ENCODE data around the gene FAM120B. TPM values are rescaled to one million over a fixed set of nuclear protein-coding genes. Genes with fewer than 3 reads are reported as not detected.

FAM120B gene
- total RNA-seq, 1 experiment from 2014 or later: 16.7 TPM

- Histone ChIP-seq H3K79me2 (ENCODE audit: insufficient read depth, low read length) (no peaks in the 10 kb centered on the region), H3K23ac (ENCODE audit: insufficient read length, low read depth, low read length) (no peak overlapping the region), H3K27me3 (ENCODE audit: insufficient read depth, low read length) (no peaks in the 10 kb centered on the region), H3K14ac (ENCODE audit: insufficient read depth, low read length) (no peak overlapping the region), H3K9ac (ENCODE audit: extremely low read depth, insufficient read length, low read length) (no peak overlapping the region), H2BK20ac (ENCODE audit: low read depth, low read length, poor library complexity, severe bottlenecking) (no peak overlapping the region), H4K91ac (ENCODE audit: insufficient read length, low read depth, low read length) (no peak overlapping the region), H3K79me1 (ENCODE audit: insufficient read depth, low read depth, low read length, poor library complexity, severe bottlenecking) (no peaks in the 10 kb centered on the region), H3K23me2 (ENCODE audit: insufficient read length, low read depth, low read length, poor library complexity, severe bottlenecking) (no peaks in the 10 kb centered on the region), H2BK12ac (ENCODE audit: insufficient read length, low read depth, low read length) (no peak overlapping the region), H3K4me2 (ENCODE audit: insufficient read depth, insufficient read length, low read length) (no peak overlapping the region), H2AFZ (ENCODE audit: low read length) (no peak overlapping the region), H4K20me1 (ENCODE audit: control insufficient read depth, insufficient read depth, insufficient read length) (no peaks in the 10 kb centered on the region), H3K27ac (ENCODE audit: insufficient read length, low read depth, low read length) (no peak overlapping the region), H3K9me3 (ENCODE audit: control insufficient read depth, low read depth, low read length) (no peaks in the 10 kb centered on the region), H3K4me1 (ENCODE audit: insufficient read depth, low read length) (no peaks in the 10 kb centered on the region), H3K56ac (ENCODE audit: insufficient read length, low read depth, low read length) (no peak overlapping the region), H3K4ac (ENCODE audit: low read depth, low read length) (no peak overlapping the region), H2BK120ac (ENCODE audit: low read depth, low read length, poor library complexity, severe bottlenecking) (no peak overlapping the region), H4K8ac (replicated peaks; ENCODE audit: insufficient read length, low read depth, low read length) (no peak overlapping the region), H4K5ac (ENCODE audit: insufficient read length, low read depth, low read length) (no peak overlapping the region), H2AK5ac (ENCODE audit: insufficient read length, low read length) (no peak overlapping the region), H3T11ph (ENCODE audit: low read length) (no peak overlapping the region), H2BK15ac (ENCODE audit: low read depth, low read length) (no peak overlapping the region), H3K18ac (ENCODE audit: insufficient read length, low read depth, low read length) (no peak overlapping the region), H2BK5ac (ENCODE audit: insufficient read length, low read length) (no peak overlapping the region)
- TF ChIP-seq CTCF (conservative IDR thresholded peaks at IDR 0.05): no peak
- no CpG with 5 or more reads among the region's 7 CpGs for WGBS (ENCODE audit: extremely low coverage, insufficient read length, low lambda C conversion rate)
- no peak overlapping the region for H3K27ac Mint-ChIP-seq
- H3K4me3 Mint-ChIP-seq: no peak overlapping the region
- no peaks in the 10 kb centered on the region for H3K36me3 Mint-ChIP-seq (ENCODE audit: insufficient read depth in 1 of 3, low read depth in 3 of 3)
- H3K27me3 Mint-ChIP-seq (ENCODE audit: low read depth): peaks cover 5% of the 10 kb centered on the region
- DNase-seq: no peak
- no peaks in the 10 kb centered on the region for H3K9me3 Mint-ChIP-seq
- H3K4me1 Mint-ChIP-seq: peaks cover 12 to 13% of the 10 kb centered on the region in 2 experiments
Observed at GRCh38 chr6:170429450-170429849, 122.9 kb downstream of the FAM120B start.

All from H9 (cell line).